Mesendoderm (in vitro differentiated cells): ENCODE results near the gene RAB3GAP2.

ENCODE experiments used
- DNase-seq: peaks from one replicate; pipeline ENCODE4 v3.0.0; 2013
- H2AK5ac ChIP-seq: 2 replicates; pipeline ENCODE4 v1.6.1; 2013; ENCODE audit warnings: low read length, inconsistent platforms
- H2BK120ac ChIP-seq: 2 replicates; pipeline ENCODE4 v1.6.1; 2013; ENCODE audit warnings: low read depth, mild to moderate bottlenecking, low read length, moderate library complexity, mixed read lengths
- H2BK15ac ChIP-seq: replicated peaks from 2 replicates; pipeline ENCODE4 v1.6.1; 2013; ENCODE audit warnings: low read depth, mild to moderate bottlenecking, moderate library complexity
- H2BK5ac ChIP-seq: 2 replicates; pipeline ENCODE4 v1.6.1; 2013; ENCODE audit warnings: low read length, inconsistent platforms
- H3K18ac ChIP-seq: 2 replicates; pipeline ENCODE4 v1.6.1; 2013; ENCODE audit warnings: mild to moderate bottlenecking, low read length, mixed read lengths
- H3K23ac ChIP-seq: one replicate; pipeline ENCODE4 v1.6.1; 2013; ENCODE audit warnings: low read length
- H3K27ac ChIP-seq: 2 replicates; pipeline ENCODE4 v1.5.1; 2013; ENCODE audit warnings: low read depth, mild to moderate bottlenecking, inconsistent platforms, low read length, moderate library complexity
- H3K27me3 ChIP-seq: 2 replicates; pipeline ENCODE4 v1.6.1; 2013; ENCODE audit warnings: low read length, control low read depth, mild to moderate bottlenecking, inconsistent platforms; ENCODE audit not compliant: insufficient read depth, poor library complexity
- H3K36me3 ChIP-seq: 2 replicates; pipeline ENCODE4 v1.6.1; 2013; ENCODE audit warnings: low read length, inconsistent platforms; ENCODE audit not compliant: control insufficient read depth, insufficient read depth
- H3K4ac ChIP-seq: one replicate; pipeline ENCODE4 v1.6.1; 2013; ENCODE audit warnings: low read depth, mild to moderate bottlenecking, low read length, moderate library complexity
- H3K4me1 ChIP-seq: 2 replicates; pipeline ENCODE4 v1.6.1; 2013; ENCODE audit warnings: low read depth, low read length, inconsistent platforms; ENCODE audit not compliant: control insufficient read depth
- H3K4me2 ChIP-seq: 2 replicates; pipeline ENCODE4 v1.6.1; 2013; ENCODE audit warnings: low read length
- H3K4me3 ChIP-seq: 2 replicates; pipeline ENCODE4 v1.5.1; 2013; ENCODE audit warnings: mild to moderate bottlenecking, low read length
- H3K56ac ChIP-seq: one replicate; pipeline ENCODE4 v1.6.1; 2013; ENCODE audit warnings: low read length
- H3K79me1 ChIP-seq: 2 replicates; pipeline ENCODE4 v1.6.1; 2013; ENCODE audit warnings: low read length, inconsistent platforms
- H3K79me2 ChIP-seq: 2 replicates; pipeline ENCODE4 v1.6.1; 2013; ENCODE audit warnings: mild to moderate bottlenecking, low read length; ENCODE audit not compliant: control insufficient read depth, insufficient read depth
- H3K9ac ChIP-seq: 2 replicates; pipeline ENCODE4 v1.6.1; 2013; ENCODE audit warnings: low read length, inconsistent platforms
- H4K5ac ChIP-seq: one replicate; pipeline ENCODE4 v1.6.1; 2013; ENCODE audit warnings: low read length
- H4K8ac ChIP-seq: one replicate; pipeline ENCODE4 v1.6.1; 2013; ENCODE audit warnings: low read depth, mild to moderate bottlenecking, control low read depth, low read length, moderate library complexity
- WGBS: extraction: QIAGEN DNeasy Blood & Tissue Kit; methylation state at CpG from one replicate; pipeline ENCODE4 v1.1.7; 2013; ENCODE audit warnings: low lambda C conversion rate, missing lambda C conversion rate; ENCODE audit not compliant: insufficient coverage; ENCODE audit errors: extremely low coverage; 5-methylcytosine and 5-hydroxymethylcytosine counted together

RAB3GAP2 gene

GRCh38 chr1:220188538-220188937, 83.7 kb downstream of the RAB3GAP2 start:
- H3K27ac ChIP-seq = no peak overlapping the region
- no peak overlapping the region for H3K4ac ChIP-seq
- no peak overlapping the region for H3K4me3 ChIP-seq
- no peak overlapping the region for H3K4me2 ChIP-seq
- no peaks in the 10 kb centered on the region for H3K79me2 ChIP-seq
- H3K23ac ChIP-seq = no peak overlapping the region
- DNase-seq = no peak
- no peak overlapping the region for H3K9ac ChIP-seq
- H2BK15ac ChIP-seq = no peak overlapping the region
- no peaks in the 10 kb centered on the region for H3K4me1 ChIP-seq
- no peak overlapping the region for H3K18ac ChIP-seq
- no peak overlapping the region for H2BK120ac ChIP-seq
- no peak overlapping the region for H4K8ac ChIP-seq
- no peak overlapping the region for H4K5ac ChIP-seq
- no CpG with 5 or more reads among the region's 2 CpGs for WGBS
- no peak overlapping the region for H3K56ac ChIP-seq
- H3K36me3 ChIP-seq = peaks cover 1% of the 10 kb centered on the region
- no peak overlapping the region for H2AK5ac ChIP-seq
- no peaks in the 10 kb centered on the region for H3K79me1 ChIP-seq
- no peak overlapping the region for H2BK5ac ChIP-seq
- H3K27me3 ChIP-seq = no peaks in the 10 kb centered on the region

- H3K9ac ChIP-seq = no peak overlapping the region
- no peak for DNase-seq
- no peaks in the 10 kb centered on the region for H3K36me3 ChIP-seq
- H3K23ac ChIP-seq = no peak overlapping the region
- H3K79me2 ChIP-seq = no peaks in the 10 kb centered on the region
- no peak overlapping the region for H3K18ac ChIP-seq
- H3K4me2 ChIP-seq = no peak overlapping the region
- H2BK15ac ChIP-seq = no peak overlapping the region
- H3K27me3 ChIP-seq = no peaks in the 10 kb centered on the region
- H3K4me3 ChIP-seq = no peak overlapping the region
- no CpG with 5 or more reads among the region's 2 CpGs for WGBS
- H4K5ac ChIP-seq = no peak overlapping the region
- H3K79me1 ChIP-seq = no peaks in the 10 kb centered on the region
- no peak overlapping the region for H3K27ac ChIP-seq
- H2BK120ac ChIP-seq = no peak overlapping the region
- H2AK5ac ChIP-seq = no peak overlapping the region
- H3K4me1 ChIP-seq = no peaks in the 10 kb centered on the region
- H3K4ac ChIP-seq = no peak overlapping the region
- H2BK5ac ChIP-seq = no peak overlapping the region
- H4K8ac ChIP-seq = no peak overlapping the region
- H3K56ac ChIP-seq = no peak overlapping the region
Observed at GRCh38 chr1:220186752-220187151, 85.5 kb downstream of the RAB3GAP2 start.

- Histone ChIP-seq H3K79me2 (no peaks in the 10 kb centered on the region), H3K36me3 (no peaks in the 10 kb centered on the region)
Observed at GRCh38 chr1:220184506-220184905, 87.7 kb downstream of the RAB3GAP2 start.

GRCh38 chr1:220182656-220183055, 89.6 kb downstream of the RAB3GAP2 start:
- 100% methylated on average over 1 of the region's 2 CpGs for WGBS
- Histone ChIP-seq H3K4me2 (no peak overlapping the region), H3K4ac (no peak overlapping the region), H2BK120ac (no peak overlapping the region), H3K23ac (no peak overlapping the region), H3K4me1 (no peaks in the 10 kb centered on the region), H3K36me3 (no peaks in the 10 kb centered on the region), H3K79me1 (no peaks in the 10 kb centered on the region), H2BK15ac (no peak overlapping the region), H3K79me2 (no peaks in the 10 kb centered on the region), H4K8ac (no peak overlapping the region), H3K27ac (no peak overlapping the region), H2AK5ac (no peak overlapping the region), H3K27me3 (no peaks in the 10 kb centered on the region), H3K18ac (no peak overlapping the region), H3K9ac (no peak overlapping the region), H2BK5ac (no peak overlapping the region), H3K56ac (no peak overlapping the region), H4K5ac (no peak overlapping the region), H3K4me3 (no peak overlapping the region)
- DNase-seq = no peak

More at GRCh38 chr1:220184506-220184905, 87.7 kb downstream of the RAB3GAP2 start:
- H3K18ac ChIP-seq = no peak overlapping the region
- no peak overlapping the region for H2BK15ac ChIP-seq
- no peaks in the 10 kb centered on the region for H3K79me1 ChIP-seq
- no peak overlapping the region for H3K27ac ChIP-seq
- no peak overlapping the region for H2BK120ac ChIP-seq
- no peaks in the 10 kb centered on the region for H3K4me1 ChIP-seq
- no peak overlapping the region for H3K9ac ChIP-seq
- H4K5ac ChIP-seq = no peak overlapping the region
- no peak overlapping the region for H2BK5ac ChIP-seq
- no peak overlapping the region for H3K23ac ChIP-seq
- no peak overlapping the region for H4K8ac ChIP-seq
- H3K27me3 ChIP-seq = no peaks in the 10 kb centered on the region
- no peak overlapping the region for H3K4me2 ChIP-seq
- no peak overlapping the region for H3K56ac ChIP-seq
- no peak overlapping the region for H3K4me3 ChIP-seq
- H2AK5ac ChIP-seq = no peak overlapping the region
- DNase-seq = no peak
- no CpG with 5 or more reads among the region's 1 CpG for WGBS
- no peak overlapping the region for H3K4ac ChIP-seq

GRCh38 chr1:220182111-220182510, 90.1 kb downstream of the RAB3GAP2 start:
- Histone ChIP-seq H3K4me3 (no peak overlapping the region), H3K23ac (no peak overlapping the region), H2BK5ac (no peak overlapping the region), H4K8ac (no peak overlapping the region), H3K36me3 (no peaks in the 10 kb centered on the region), H2AK5ac (no peak overlapping the region), H3K18ac (no peak overlapping the region), H3K79me1 (no peaks in the 10 kb centered on the region), H3K79me2 (no peaks in the 10 kb centered on the region), H3K4me1 (no peaks in the 10 kb centered on the region), H3K4ac (no peak overlapping the region), H2BK15ac (no peak overlapping the region), H3K27me3 (no peaks in the 10 kb centered on the region), H3K56ac (no peak overlapping the region), H3K4me2 (no peak overlapping the region), H3K27ac (no peak overlapping the region), H4K5ac (no peak overlapping the region), H2BK120ac (no peak overlapping the region), H3K9ac (no peak overlapping the region)
- WGBS = no CpG with 5 or more reads among the region's 1 CpG
- DNase-seq = no peak

- no peak overlapping the region for H4K8ac ChIP-seq
- no peak for DNase-seq
Observed at GRCh38 chr1:220176540-220176939, 95.7 kb downstream of the RAB3GAP2 start.

More at GRCh38 chr1:220176540-220176939, 95.7 kb downstream of the RAB3GAP2 start:
- Histone ChIP-seq H3K9ac (no peak overlapping the region), H3K79me1 (no peaks in the 10 kb centered on the region), H2BK15ac (no peak overlapping the region), H3K4me3 (no peak overlapping the region), H3K56ac (no peak overlapping the region), H2BK120ac (no peak overlapping the region), H2BK5ac (no peak overlapping the region), H3K18ac (no peak overlapping the region), H3K79me2 (no peaks in the 10 kb centered on the region), H3K4me2 (no peak overlapping the region), H3K4me1 (no peaks in the 10 kb centered on the region), H3K27ac (no peak overlapping the region), H2AK5ac (no peak overlapping the region), H3K27me3 (no peaks in the 10 kb centered on the region), H3K36me3 (peaks cover 1% of the 10 kb centered on the region), H3K4ac (no peak overlapping the region), H3K23ac (no peak overlapping the region), H4K5ac (no peak overlapping the region)
- no CpG with 5 or more reads among the region's 1 CpG for WGBS
